Breast epithelium (tissue), 3 donors: ENCODE data around the gene RAET1G.

Experiments
- CTCF ChIP-seq, 3 donors: fragments of 450-650 bp; IDR thresholded peaks; one replicate each; pipeline ENCODE4 v1.5.1; 2016 to 2017; ENCODE audit warnings: antibody characterized with exemption in 3 of 3, mild to moderate bottlenecking in 3 of 3, moderate library complexity in 3 of 3
- POLR2A ChIP-seq: fragments of 450-650 bp; IDR thresholded peaks from one replicate; pipeline ENCODE4 v1.6.1; 2016; ENCODE audit warnings: antibody characterized with exemption, mild to moderate bottlenecking, moderate library complexity

- TF ChIP-seq CTCF (IDR thresholded peaks at IDR 0.05) (no peak), POLR2A (no peak)
These were observed 22.8 kb downstream of the RAET1G start for GRCh38 chr6:149899926-149900619.
